Ovary (tissue), 3 donors: ENCODE measurements around the gene LRRC51.

Source experiments
- EP300 ChIP-seq: sonication (generic); formaldehyde crosslinking; IDR thresholded peaks from one replicate; pipeline ENCODE4 v1.6.1; 2017; ENCODE audit warnings: antibody characterized with exemption
- POLR2A ChIP-seq: fragments of 450-650 bp; IDR thresholded peaks from one replicate; pipeline ENCODE4 v1.6.1; 2017; ENCODE audit warnings: antibody characterized with exemption, mild to moderate bottlenecking, moderate library complexity
- TF ChIP-seq, protein P1 (sequence below), 3 donors: fragments of 450-650 bp in 2 of 3; fragments of 200-600 bp in 1 of 3; IDR thresholded peaks; one replicate each; pipeline versions ENCODE4 v1.5.1 to v1.8.0; 2016 to 2022; ENCODE audit warnings: antibody characterized with exemption in 3 of 3, mild to moderate bottlenecking in 1 of 3
- donor health status: DM: no; HTN: no; CAD: no.

DNA sequence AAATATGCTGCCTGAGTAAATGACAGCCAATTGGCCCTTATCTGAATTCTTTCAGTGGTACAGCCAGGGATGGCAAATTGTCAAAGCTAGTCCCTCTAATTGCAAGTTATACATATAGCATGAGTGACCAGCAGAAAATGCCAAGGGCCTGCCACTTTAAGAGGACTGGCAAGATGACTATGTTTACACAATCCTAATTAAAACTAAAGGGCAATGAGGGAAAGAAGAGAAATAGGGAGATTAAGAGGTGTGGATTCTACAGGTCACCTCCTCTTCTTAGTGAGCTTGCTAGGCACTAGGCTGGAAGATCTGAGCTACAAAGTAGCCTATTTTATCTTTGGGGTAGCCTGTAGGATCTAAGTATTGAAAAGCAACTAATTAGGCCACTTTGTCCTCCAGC, 13.8 kb upstream of the LRRC51 start:
- TF ChIP-seq, protein P1, sequence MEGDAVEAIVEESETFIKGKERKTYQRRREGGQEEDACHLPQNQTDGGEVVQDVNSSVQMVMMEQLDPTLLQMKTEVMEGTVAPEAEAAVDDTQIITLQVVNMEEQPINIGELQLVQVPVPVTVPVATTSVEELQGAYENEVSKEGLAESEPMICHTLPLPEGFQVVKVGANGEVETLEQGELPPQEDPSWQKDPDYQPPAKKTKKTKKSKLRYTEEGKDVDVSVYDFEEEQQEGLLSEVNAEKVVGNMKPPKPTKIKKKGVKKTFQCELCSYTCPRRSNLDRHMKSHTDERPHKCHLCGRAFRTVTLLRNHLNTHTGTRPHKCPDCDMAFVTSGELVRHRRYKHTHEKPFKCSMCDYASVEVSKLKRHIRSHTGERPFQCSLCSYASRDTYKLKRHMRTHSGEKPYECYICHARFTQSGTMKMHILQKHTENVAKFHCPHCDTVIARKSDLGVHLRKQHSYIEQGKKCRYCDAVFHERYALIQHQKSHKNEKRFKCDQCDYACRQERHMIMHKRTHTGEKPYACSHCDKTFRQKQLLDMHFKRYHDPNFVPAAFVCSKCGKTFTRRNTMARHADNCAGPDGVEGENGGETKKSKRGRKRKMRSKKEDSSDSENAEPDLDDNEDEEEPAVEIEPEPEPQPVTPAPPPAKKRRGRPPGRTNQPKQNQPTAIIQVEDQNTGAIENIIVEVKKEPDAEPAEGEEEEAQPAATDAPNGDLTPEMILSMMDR (IDR thresholded peaks at IDR 0.05) = no peak
- no peak for TF ChIP-seq EP300
- no peak for TF ChIP-seq POLR2A
